ENCODE data around the gene DDX42. TPM values are rescaled to one million over a fixed set of nuclear protein-coding genes. Genes with fewer than 3 reads are reported as not detected.

The DDX42 gene
- total RNA-seq, 1 donor = 76.3 TPM

DNA sequence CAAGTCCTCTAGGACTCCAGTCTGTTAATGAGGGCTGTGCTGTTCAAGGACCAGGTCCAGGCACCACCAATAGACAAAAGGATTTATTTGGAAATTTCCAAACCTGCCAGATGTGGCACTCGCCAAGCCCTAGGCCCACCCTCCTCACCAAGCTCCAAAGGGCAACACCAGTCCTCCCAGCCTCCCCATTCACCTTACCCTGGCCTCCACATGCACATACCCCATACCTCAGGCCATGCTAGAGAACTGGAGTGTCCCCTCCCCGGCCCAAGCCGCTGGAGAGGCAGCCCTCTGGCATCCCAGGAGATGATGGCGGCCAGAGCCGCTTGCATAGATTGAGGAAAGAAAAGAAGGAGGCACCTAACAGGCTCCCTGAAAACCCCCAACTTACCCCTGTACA lies 58.0 kb downstream of the DDX42 start:
- no peak overlapping the region for H3K4me3 ChIP-seq (ENCODE audit: low read depth, low read length)
- no peak for DNase-seq (ENCODE audit: low read depth)
- TF ChIP-seq, protein P1, sequence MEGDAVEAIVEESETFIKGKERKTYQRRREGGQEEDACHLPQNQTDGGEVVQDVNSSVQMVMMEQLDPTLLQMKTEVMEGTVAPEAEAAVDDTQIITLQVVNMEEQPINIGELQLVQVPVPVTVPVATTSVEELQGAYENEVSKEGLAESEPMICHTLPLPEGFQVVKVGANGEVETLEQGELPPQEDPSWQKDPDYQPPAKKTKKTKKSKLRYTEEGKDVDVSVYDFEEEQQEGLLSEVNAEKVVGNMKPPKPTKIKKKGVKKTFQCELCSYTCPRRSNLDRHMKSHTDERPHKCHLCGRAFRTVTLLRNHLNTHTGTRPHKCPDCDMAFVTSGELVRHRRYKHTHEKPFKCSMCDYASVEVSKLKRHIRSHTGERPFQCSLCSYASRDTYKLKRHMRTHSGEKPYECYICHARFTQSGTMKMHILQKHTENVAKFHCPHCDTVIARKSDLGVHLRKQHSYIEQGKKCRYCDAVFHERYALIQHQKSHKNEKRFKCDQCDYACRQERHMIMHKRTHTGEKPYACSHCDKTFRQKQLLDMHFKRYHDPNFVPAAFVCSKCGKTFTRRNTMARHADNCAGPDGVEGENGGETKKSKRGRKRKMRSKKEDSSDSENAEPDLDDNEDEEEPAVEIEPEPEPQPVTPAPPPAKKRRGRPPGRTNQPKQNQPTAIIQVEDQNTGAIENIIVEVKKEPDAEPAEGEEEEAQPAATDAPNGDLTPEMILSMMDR (IDR thresholded peaks at IDR 0.05; ENCODE audit: insufficient read depth, low read length) = no peak

DNA sequence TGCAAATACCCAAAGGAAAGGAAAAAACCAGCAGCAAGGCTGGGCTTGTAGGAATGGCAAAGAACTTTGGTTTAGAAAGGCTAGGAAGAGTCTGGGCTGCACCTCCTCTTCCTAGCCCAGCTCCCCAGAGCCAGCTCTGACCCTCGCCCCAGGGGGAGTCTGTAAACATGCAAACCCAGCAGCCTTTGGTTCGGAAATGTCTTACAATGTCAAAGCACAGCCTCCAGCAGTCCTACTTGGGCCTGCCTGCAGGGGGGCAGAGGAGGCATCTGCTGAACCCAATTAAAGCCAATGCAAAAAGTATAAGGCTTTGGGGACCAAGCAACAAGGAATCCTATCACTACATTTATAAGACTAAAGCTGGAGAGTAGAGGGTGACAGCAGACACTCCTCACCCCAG lies 58.5 kb downstream of the DDX42 start:
- H3K4me3 ChIP-seq (ENCODE audit: low read depth, low read length) = no peak overlapping the region
- DNase-seq (ENCODE audit: low read depth) = no peak
- TF ChIP-seq, protein P1 (IDR thresholded peaks at IDR 0.05; ENCODE audit: insufficient read depth, low read length) = no peak

DNA sequence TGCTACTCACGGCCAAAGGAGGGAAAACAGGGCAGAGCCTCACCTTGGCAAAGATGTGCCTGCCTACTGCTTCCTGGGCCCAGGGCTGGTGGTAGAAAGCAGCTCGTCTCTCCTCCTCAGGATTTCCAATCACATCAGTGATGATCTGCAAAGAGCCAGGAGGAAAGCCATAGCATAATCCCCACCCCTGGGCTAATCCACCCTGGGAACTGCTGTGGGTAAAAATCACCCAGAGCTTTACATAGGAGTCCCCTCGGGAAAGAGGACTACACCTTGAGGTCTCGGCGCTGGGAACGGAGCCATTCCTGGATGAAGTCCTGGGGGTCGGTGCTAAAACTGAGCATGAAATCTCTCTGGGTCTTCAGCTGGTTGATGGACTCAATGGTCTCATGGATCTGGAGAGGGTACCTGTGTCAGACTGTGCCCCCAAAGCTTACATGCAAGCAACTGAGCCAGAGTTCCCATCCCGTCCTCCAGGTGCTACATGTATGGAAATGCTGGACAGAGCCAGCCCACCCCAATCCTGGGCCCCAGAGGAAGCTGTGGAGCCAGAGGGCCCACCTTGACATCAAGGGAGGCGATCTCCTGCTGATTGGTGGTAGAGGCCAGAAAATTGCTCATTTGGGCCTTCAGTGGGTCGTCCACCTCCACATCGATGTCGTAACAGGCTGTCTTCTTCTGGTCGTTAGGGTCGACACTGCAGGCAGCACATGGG lies 59.2 kb downstream of the DDX42 start:
- TF ChIP-seq, protein P1 (IDR thresholded peaks at IDR 0.05; ENCODE audit: insufficient read depth, low read length) = no peak
- DNase-seq (ENCODE audit: low read depth) = no peak
- no peak overlapping the region for H3K4me3 ChIP-seq (ENCODE audit: low read depth, low read length)

DNA sequence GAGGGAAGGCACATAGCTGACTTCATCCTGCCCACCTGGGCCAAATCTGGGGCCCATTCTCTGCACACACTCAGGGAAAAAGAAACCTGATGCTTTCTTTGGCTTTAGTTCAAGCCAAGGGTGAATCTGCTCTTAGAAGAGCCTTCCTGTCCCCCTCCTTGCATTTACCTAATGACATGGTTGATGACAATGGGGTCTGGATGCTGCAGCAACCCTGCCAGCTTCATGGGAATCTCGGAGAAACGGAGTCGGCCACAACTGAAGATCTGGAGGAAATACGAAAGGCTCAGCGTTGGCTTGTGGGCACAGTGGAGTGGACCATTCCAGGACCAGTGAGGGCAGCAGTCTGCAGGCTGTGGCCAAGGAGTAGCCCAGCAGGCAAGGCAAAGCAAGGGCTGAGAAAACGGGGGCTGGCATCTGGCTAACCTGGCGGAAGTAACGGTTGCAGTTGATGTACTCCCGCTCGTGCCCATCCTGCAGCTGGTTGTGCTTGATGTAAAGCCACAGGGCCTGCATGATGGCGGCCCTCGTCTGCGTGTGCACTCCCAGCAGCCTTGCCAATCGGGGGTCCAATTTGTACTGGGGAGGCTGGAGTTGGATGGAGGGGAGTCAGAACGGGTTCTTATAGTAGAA lies 59.9 kb downstream of the DDX42 start:
- no peak overlapping the region for H3K4me3 ChIP-seq (ENCODE audit: low read depth, low read length)
- DNase-seq (ENCODE audit: low read depth) = no peak
- TF ChIP-seq, protein P1 (IDR thresholded peaks at IDR 0.05; ENCODE audit: insufficient read depth, low read length) = no peak

DNA sequence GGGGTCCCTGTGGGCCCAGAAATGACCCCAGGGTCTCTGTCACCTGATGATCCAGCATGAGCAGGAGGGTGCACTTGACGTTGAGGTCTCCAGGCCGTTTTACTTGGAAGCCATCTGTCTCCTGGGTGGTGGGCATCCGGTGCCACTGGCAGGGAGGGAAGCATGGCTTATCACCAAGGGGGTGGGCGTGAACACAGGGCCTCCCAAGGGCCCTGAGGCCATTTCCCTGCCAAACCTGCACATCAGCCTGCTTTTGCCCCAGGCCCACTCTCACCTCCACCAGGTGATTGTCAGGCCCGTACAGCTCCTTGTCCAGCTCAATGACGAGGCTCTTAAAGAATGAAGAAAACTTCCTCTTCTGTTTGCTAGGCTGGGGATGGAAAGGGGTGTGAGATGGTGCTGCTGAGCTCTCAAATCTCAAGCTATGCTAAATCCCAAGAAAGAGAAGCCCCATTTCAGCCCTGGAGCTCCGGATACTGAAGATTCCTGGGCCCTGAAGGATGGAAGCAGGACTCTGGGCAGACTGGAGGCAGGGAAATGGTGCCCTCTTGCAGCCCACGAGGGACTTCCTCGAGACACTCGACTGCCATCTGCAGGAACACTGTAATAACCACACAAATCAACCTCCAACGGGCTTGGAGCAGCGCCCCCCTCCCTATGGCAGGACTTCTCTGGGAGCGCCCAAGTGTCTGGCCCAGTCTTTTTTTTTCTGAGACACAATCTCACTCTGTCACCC lies 60.6 kb downstream of the DDX42 start:
- no peak overlapping the region for H3K4me3 ChIP-seq (ENCODE audit: low read depth, low read length)
- TF ChIP-seq, protein P1 (IDR thresholded peaks at IDR 0.05; ENCODE audit: insufficient read depth, low read length) = peak; percentile 69
- peak; percentile 82 for DNase-seq (ENCODE audit: low read depth)

DNA sequence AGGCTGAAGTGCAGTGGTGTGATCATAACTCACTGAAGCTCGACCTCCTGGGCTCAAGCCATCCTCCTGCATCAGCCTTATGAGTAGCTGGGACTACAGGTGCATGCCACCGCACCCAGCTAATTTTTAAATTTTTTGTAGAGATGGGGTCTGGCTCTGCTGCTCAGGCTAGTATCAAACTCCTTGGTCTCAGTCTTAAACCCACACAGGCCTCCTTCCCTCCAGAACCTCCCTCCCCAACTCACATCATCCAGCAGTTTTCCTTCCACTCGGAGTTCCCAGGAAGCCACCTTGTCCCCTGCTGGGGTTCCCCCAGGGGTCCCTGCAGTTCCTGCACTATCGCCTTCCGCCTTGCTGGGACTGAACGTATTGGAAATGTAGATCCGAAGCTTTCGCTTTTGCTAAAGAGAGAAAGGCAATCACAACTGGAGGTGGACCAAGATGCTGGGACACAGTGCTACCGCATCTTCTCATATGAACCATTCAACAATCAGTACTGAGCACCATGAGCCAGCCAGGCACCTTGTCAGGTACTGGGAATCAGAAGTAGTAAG lies 61.3 kb downstream of the DDX42 start:
- H3K4me3 ChIP-seq (ENCODE audit: low read depth, low read length) = no peak overlapping the region
- DNase-seq (ENCODE audit: low read depth) = no peak
- TF ChIP-seq, protein P1 (IDR thresholded peaks at IDR 0.05; ENCODE audit: insufficient read depth, low read length) = no peak

Data from fibroblast of the aortic adventitia (primary cell).